ENCODE results near the gene SRCAP.

Gene SRCAP

GRCh38 chr16:30737794-30738648 lies 39.0 kb downstream of the SRCAP start:
- DNase-seq: no peak

GRCh38 chr16:30738984-30739951 lies 40.3 kb downstream of the SRCAP start:
- DNase-seq: no peak

- DNase-seq: no peak
Observed at GRCh38 chr16:30740364-30741251, 41.6 kb downstream of the SRCAP start.

GRCh38 chr16:30741461-30741914 lies 42.5 kb downstream of the SRCAP start:
- no peak for DNase-seq

GRCh38 chr16:30743716-30744115 lies 44.7 kb downstream of the SRCAP start:
- DNase-seq: no peak

- DNase-seq: no peak
Observed at GRCh38 chr16:30744183-30744582, 45.2 kb downstream of the SRCAP start.

- no peak for DNase-seq
Observed at GRCh38 chr16:30745082-30745481, 46.1 kb downstream of the SRCAP start.

GRCh38 chr16:30746638-30747175 lies 47.7 kb downstream of the SRCAP start:
- DNase-seq: no peak

- no peak for DNase-seq
Observed at GRCh38 chr16:30747331-30747730, 48.4 kb downstream of the SRCAP start.

GRCh38 chr16:30747799-30748633 lies 49.0 kb downstream of the SRCAP start, which contains the start of gene PHKG2:
Gene PHKG2 (plus strand): TSS chr16:30748425. CDS start chr16:30748821, 396 bp downstream.
- DNase-seq: peak; percentile 98

GRCh38 chr16:30748634-30749445 lies 49.9 kb downstream of the SRCAP start:
- no peak for DNase-seq

GRCh38 chr16:30750201-30750600 lies 51.2 kb downstream of the SRCAP start:
- no peak for DNase-seq

- DNase-seq: no peak
Observed at GRCh38 chr16:30750876-30751465, 52.0 kb downstream of the SRCAP start.

- DNase-seq: no peak
Observed at GRCh38 chr16:30753596-30753995, 54.6 kb downstream of the SRCAP start.

- no peak for DNase-seq
Observed at GRCh38 chr16:30755955-30756780, 57.2 kb downstream of the SRCAP start.

GRCh38 chr16:30756781-30757100 lies 57.8 kb downstream of the SRCAP start:
- DNase-seq: no peak

- DNase-seq: no peak
Observed at GRCh38 chr16:30757316-30757715, 58.3 kb downstream of the SRCAP start.

GRCh38 chr16:30758988-30759491 lies 60.1 kb downstream of the SRCAP start:
- DNase-seq: no peak
